Tibial artery (tissue), 4 donors: Measurements from ENCODE around the gene CAMK1G.

Experiments
- DNase-seq, 2 donors: peaks; one replicate each; pipeline ENCODE4 v3.0.0-alpha.2; 2019
- H3K27ac ChIP-seq, 2 donors: fragments of 200-600 bp; sonication (generic) in 1 of 2; 1 replicate in 1 of 2; 2 replicates in 1 of 2; pipeline ENCODE4 v1.5.1; 2018 to 2019; ENCODE audit warnings: mild to moderate bottlenecking in 1 of 2
- H3K27me3 ChIP-seq, 2 donors: fragments of 200-600 bp; sonication (generic) in 1 of 2; one replicate each; pipeline versions ENCODE4 v1.5.1 to v1.6.0; 2016 to 2019
- H3K36me3 ChIP-seq, 3 donors: fragments of 200-600 bp; sonication (generic) in 2 of 3; one replicate each; pipeline ENCODE4 v1.5.1; 2016 to 2019; ENCODE audit warnings: mild to moderate bottlenecking in 2 of 3
- H3K4me1 ChIP-seq, 4 donors: fragments of 200-600 bp; sonication (generic) in 2 of 4; 1 replicate in 3 of 4; 2 replicates in 1 of 4; pipeline ENCODE4 v1.5.1; 2016 to 2019
- H3K4me3 ChIP-seq, 2 donors: fragments of 200-600 bp; sonication (generic) in 1 of 2; 1 replicate in 1 of 2; 2 replicates in 1 of 2; pipeline ENCODE4 v1.5.1; 2018 to 2019; ENCODE audit warnings: mild to moderate bottlenecking in 2 of 2
- H3K9me3 ChIP-seq, 3 donors: fragments of 200-600 bp; sonication (generic) in 1 of 3; one replicate each; pipeline ENCODE4 v1.5.1; 2016 to 2019
- intact Hi-C: fragments of 100-400 bp; cut with DNase I; formaldehyde crosslinking; loops from one replicate; pipeline ENCODE4 v1.15.0; 2023; ENCODE audit warnings: low total_unique reads
- TF ChIP-seq, protein P1 (sequence below), 2 experiments: fragments of 200-600 bp in 1 of 2; fragments of 450-650 bp in 1 of 2; IDR thresholded peaks; one replicate each; pipeline ENCODE4 v1.5.1; 2017 to 2019; ENCODE audit warnings: antibody characterized with exemption in 2 of 2, mild to moderate bottlenecking in 1 of 2, moderate library complexity in 1 of 2

CAMK1G gene

DNA sequence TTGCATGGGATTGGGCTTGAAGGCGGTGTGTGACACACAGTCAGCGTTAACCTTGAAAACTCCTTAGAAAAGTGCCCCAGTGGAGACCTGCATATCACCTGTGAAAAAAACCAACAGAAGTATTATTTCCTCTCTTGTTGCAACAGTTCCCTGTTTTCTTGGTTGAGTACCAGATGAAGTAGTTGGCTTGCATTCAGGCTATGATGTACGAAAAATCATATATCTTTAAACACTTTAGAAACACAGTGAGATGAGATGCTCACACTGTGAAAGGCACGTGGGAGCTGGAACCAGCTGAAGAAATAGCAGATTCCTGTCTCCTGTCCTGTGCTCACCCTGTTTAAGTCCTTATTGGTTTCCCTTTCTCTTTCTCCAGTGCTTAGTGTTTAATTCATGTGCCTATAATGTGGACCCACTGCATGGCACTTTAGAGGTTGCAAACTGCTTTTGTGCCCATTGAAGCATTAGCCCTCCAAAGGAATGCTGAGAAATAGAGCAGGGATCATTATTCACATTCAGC, 2.8 kb downstream of the CAMK1G start:
- Histone ChIP-seq H3K36me3 (no peaks in the 10 kb centered on the region), H3K4me1 (peaks cover 0 to 10% (median 3%) of the 10 kb centered on the region in 4 donors), H3K27me3 (peaks cover 0 to 44% of the 10 kb centered on the region in 2 donors), H3K27ac (no peak overlapping the region), H3K9me3 (no peaks in the 10 kb centered on the region), H3K4me3 (no peak overlapping the region)
- TF ChIP-seq, protein P1, sequence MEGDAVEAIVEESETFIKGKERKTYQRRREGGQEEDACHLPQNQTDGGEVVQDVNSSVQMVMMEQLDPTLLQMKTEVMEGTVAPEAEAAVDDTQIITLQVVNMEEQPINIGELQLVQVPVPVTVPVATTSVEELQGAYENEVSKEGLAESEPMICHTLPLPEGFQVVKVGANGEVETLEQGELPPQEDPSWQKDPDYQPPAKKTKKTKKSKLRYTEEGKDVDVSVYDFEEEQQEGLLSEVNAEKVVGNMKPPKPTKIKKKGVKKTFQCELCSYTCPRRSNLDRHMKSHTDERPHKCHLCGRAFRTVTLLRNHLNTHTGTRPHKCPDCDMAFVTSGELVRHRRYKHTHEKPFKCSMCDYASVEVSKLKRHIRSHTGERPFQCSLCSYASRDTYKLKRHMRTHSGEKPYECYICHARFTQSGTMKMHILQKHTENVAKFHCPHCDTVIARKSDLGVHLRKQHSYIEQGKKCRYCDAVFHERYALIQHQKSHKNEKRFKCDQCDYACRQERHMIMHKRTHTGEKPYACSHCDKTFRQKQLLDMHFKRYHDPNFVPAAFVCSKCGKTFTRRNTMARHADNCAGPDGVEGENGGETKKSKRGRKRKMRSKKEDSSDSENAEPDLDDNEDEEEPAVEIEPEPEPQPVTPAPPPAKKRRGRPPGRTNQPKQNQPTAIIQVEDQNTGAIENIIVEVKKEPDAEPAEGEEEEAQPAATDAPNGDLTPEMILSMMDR (IDR thresholded peaks at IDR 0.05) = no peak
- intact Hi-C loops = no loop called here
- DNase-seq = no peak

DNA sequence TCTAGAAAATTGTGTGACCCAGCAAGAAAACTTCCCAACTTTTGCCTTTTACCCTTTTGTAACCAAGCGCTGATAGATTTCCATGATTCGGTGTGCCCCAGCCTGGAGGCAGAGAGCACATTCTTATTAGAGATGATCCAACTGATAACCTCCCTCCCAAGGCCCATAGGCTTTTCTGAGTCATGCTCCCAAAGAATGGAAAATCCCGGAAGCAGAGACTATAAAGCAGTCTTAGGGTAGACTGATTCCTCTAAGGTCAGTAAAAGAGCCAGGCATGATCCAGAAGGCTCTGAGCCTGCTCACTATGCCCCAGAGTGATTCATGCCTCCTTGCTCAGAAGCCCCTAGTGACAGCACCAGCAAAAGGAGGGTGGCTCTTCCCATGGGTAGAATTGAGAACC, 4.3 kb downstream of the CAMK1G start:
- intact Hi-C loops = no loop called here
- Histone ChIP-seq H3K27ac (no peak overlapping the region), H3K27me3 (peaks cover 0 to 32% of the 10 kb centered on the region in 2 donors)

DNA sequence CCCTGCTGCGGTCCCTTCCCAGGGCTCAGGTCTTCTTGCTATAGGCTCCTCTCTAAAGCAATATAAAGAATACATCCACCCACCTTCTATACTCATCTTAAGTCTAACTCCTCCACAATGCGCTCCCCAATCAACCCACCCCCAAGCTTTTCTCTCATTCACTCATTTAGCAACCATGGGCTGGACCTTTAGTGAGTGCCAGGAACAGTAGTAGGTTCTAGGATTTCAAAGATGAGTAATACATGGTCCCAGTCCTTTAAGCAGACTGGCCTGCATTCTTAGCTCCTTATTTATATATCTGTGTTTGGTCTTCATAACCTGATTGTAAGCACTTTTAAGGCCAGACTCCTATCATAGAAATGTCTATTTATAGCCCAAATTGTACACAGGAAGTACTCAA, 5.9 kb downstream of the CAMK1G start:
- Histone ChIP-seq H3K27me3 (peaks cover 0 to 17% of the 10 kb centered on the region in 2 donors), H3K4me1 (peaks cover 0 to 10% (median 3%) of the 10 kb centered on the region in 4 donors), H3K27ac (no peak overlapping the region), H3K36me3 (no peaks in the 10 kb centered on the region), H3K4me3 (no peak overlapping the region), H3K9me3 (no peaks in the 10 kb centered on the region)
- DNase-seq = no peak
- TF ChIP-seq, protein P1 (IDR thresholded peaks at IDR 0.05) = no peak
- intact Hi-C loops = no loop called here

More for the DNA sequence above, 4.3 kb downstream of the CAMK1G start:
- H3K9me3 ChIP-seq = no peaks in the 10 kb centered on the region
- DNase-seq = no peak
- peaks cover 0 to 10% (median 3%) of the 10 kb centered on the region in 4 donors for H3K4me1 ChIP-seq
- TF ChIP-seq, protein P1 (IDR thresholded peaks at IDR 0.05) = no peak
- H3K36me3 ChIP-seq = no peaks in the 10 kb centered on the region
- H3K4me3 ChIP-seq = no peak overlapping the region

DNA sequence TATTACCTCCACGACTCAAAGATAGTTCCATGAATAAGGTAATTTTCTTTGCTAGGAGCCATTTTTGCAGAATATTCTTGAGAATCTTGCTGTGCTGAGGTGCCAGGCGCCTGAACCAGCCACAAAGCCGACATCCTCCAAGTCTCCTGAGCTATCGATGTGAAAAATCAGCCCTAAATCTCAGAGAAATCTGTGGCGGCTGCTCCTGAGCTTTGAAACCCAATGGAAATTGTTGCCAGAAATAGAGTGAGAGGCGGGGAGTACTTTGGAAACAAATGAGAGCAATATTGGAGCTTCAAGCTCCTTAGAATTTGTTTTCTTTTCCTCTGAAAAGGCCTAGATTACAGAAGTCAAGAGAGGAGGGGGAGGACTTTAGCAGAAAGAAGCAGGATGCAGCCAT, 6.3 kb downstream of the CAMK1G start:
- no peaks in the 10 kb centered on the region for H3K36me3 ChIP-seq
- TF ChIP-seq, protein P1 (IDR thresholded peaks at IDR 0.05) = no peak
- H3K4me3 ChIP-seq = no peak overlapping the region
- no peak for DNase-seq
- intact Hi-C loops = no loop called here
- no peaks in the 10 kb centered on the region for H3K9me3 ChIP-seq
- peaks cover 0 to 10% (median 3%) of the 10 kb centered on the region in 4 donors for H3K4me1 ChIP-seq
- peaks cover 0 to 13% of the 10 kb centered on the region in 2 donors for H3K27me3 ChIP-seq
- H3K27ac ChIP-seq = no peak overlapping the region

DNA sequence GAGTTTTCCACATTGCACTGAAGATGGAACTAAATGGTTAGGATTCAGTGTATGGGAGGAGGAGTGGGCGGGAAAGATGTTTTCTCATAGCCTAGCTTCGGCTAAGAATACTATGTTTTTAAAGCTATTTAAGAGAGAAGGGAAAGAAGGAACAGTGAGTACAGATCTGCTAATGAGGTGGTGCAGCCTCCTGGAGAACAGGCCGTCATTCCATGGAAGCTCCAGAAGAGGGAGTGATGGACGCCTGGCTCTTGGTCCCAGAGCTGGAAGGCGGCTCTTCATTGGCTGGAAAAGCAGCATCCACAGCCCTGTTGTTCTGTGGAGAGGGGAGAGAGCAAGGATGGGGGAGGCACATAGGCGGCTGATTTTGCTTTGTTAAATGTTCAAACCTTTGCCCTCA, 6.9 kb downstream of the CAMK1G start:
- Histone ChIP-seq H3K27me3 (peaks cover 0 to 7% of the 10 kb centered on the region in 2 donors), H3K36me3 (no peaks in the 10 kb centered on the region), H3K4me3 (no peak overlapping the region), H3K4me1 (peaks cover 0 to 7% (median 2%) of the 10 kb centered on the region in 4 donors), H3K9me3 (no peaks in the 10 kb centered on the region), H3K27ac (no peak overlapping the region)
- TF ChIP-seq, protein P1 (IDR thresholded peaks at IDR 0.05) = no peak
- no peak for DNase-seq
- intact Hi-C loops = no loop called here

DNA sequence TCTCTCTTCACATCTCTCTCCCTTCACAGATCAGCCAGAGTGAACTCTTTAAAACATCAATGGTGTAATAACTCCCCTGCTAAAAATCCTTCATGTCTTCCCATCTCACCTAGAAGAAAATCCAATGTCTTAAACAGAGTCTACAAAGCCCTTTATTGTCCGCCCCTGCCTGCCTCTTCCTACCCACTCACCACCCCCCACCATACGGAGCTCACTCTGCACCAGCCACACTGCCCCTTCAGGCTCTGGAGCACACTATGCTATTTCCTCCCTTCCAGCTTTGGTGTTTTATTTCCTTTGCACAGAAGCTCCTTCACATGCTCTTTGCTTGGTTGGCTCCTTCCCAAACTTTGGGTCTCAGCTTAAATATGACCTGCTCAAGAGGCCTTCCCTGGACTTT, 10.2 kb downstream of the CAMK1G start:
- Histone ChIP-seq H3K4me3 (no peak overlapping the region), H3K36me3 (no peaks in the 10 kb centered on the region), H3K27me3 (peaks cover 0 to 6% of the 10 kb centered on the region in 2 donors), H3K27ac (no peak overlapping the region), H3K4me1 (no peaks in the 10 kb centered on the region), H3K9me3 (no peaks in the 10 kb centered on the region)
- DNase-seq = no peak
- TF ChIP-seq, protein P1 (IDR thresholded peaks at IDR 0.05) = no peak
- intact Hi-C loops = no loop called here
